HG02759 (cell line): ENCODE results near the gene KAT7.
A peak's percentile ranks its signal among the peaks of the same experiment; 100 is the strongest.

Source experiments
- ATAC-seq: cut with Tn5 transposase; IDR thresholded peaks from one replicate; pipeline ENCODE4 v1.9.1; 2021; ENCODE audit warnings: mild to moderate bottlenecking, moderate library complexity; ENCODE audit not compliant: unreplicated experiment

KAT7 gene

GRCh38 chr17:49760296-49760695 lies 28.2 kb upstream of the KAT7 start:
- ATAC-seq = no peak

DNA sequence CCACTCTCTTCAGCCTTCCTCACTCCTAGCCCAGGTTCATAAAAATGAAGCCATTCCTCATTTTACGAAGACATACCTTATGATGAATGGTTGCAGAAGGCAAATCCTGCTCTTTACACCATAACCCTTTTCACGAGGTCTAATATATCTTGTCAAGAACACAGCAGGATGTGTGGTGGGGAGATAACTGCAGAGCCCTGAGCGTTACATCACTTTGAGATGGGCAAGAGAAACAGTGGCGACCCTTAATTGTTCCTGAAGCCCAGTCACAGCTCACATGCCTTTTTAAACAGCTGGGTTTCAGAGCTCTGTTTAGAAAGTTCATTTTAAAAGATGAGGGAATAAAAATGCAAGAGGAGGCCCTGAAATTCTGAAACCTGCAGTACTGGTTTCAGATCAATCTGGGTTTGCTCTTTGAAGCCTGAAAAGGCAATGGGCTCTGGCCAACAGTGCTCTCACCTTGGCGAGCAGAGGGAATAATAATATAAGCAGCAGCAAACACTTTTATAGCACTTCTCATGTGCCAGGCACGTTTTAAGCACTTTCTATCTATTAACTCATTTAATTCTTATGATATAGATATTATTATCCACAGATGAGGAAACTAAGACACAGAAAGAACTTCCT lies 27.4 kb upstream of the KAT7 start:
- ATAC-seq = no peak

DNA sequence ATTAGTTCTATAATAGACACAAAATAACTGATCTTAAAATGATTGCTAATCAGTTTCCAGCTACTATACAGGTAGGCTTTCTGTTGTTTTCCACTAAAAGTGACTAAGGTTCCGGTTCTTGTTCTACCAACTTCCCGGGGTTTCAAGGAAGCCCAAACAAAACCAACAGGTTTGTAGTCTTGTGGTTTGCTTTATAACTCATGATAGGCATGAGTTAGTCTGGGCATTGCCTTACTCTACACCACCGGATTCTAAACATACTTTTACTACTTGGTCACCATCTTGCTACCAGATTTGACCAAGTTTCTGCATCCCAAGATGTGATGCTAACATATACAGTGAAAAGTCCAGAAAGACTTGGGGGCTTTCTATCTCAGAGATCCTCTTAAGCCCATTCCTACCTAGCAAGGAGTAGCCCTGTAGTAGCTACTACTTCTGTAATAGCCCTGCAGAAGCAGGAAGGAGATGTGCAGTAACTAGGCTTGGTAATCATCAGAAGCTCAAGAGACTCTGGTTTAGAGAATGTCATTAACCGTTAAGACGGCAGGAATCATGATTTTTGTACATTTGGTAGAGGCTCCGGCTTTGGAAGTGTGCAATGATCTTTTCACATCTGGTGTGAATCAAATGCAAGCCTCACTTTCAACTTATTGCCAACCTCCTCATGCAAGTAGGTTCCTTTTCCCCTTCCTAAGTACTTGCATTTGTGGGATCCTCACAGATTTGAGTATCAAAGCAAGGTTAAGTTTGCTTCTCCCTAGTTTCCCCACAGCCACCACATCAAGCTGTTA lies 26.1 kb upstream of the KAT7 start:
- ATAC-seq = no peak

DNA sequence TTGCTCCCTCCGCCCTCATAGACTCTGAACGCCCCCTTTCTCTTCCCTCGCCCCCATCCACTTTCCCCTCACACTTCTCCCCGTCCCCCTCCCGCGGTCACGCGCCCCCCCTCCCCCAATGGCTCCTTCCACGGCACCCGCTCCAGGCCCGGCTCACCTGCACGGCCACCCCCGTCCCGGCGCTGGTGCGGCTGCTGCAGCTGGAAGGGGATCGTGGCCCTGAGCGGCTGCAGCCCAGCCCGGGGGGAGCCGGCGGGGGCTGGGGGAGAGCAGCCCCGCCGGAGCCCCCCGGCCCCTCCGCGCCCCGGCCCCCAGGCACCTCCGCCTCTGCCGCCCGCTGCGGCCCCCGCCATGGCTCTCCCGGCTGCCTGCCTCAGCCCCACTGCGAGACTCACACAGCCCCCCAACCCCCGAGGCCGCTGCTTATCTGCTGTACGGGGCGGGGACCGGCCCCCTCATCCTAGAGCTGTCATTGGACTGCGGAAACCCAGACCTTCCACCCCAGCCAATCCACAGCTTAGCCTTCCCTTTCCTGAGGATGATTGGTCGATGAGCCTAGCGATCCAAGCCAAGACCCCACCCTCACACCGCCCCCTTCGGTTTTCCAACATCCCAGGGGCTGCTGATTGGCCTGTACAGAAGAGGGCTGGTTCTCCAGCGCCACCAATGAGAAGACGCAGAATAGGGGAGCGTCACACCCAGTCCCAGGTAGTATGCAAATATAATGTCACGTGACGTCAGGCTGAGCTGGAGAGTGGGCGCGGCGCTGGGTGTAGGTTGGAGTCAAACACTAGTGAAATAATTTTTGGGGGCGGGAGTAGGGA lies 24.5 kb upstream of the KAT7 start, which contains the start of gene FAM117A:
Gene FAM117A, minus strand, starts transcription at position 397 of the 824 bp plus-strand sequence. Its CDS starts 44 bp downstream, at position 353.
- ATAC-seq = peak; percentile 94

DNA sequence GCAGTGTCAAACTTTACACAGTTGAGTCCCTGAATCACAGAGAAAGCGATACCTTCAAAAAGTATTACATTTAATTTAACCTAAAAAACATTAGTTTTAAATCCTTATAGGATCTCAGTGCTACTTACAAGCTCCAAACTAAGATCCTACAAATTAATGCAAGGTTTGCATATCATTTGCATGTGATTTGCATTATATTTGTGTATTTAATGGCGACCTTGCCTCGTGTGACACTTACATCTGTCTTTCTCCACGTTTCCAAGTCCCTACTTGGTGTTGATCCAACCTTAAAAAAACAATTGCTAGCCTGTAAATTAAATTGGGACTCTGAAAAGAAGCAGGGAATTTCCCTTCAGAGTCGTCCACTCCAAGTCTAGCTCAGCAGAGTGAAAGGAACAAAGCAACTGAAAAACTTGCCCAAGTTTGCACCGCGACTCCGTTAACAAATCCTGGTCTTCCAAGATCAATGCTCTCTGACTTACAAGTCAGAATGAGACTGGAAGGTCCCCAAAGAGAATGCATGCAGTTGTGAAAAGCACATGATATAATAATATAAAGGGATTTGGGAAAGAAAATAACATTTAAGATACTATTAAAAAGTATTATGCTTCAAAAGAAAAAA lies 23.8 kb upstream of the KAT7 start:
- ATAC-seq = no peak

DNA sequence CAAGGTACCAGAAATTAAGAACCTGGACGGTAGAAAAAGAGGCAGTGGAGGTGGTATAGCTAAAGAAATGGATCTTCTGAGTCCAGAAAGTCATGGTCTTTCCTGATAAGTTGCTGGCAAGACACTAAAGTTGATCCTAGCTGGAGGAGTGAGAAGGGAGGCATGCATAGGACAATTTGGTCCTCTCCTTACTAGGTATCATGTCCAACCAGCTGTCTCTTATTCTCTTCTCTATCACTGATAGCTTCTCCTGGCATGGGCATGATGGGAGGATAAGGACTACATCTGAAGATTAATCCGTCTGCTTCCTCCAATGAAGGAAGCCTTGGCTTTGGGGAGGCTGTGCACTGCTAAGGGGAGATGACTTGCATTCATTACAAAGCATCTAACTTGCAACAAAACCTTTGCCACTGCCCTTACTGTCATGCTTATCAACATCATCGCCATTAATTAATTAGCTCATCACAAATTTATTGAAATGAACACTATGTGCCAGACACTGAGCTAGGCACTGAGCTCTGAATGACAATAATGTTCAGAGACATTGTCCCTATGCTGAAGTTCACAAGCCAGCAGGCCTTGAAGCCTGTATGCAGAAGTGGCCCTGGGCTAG lies 21.5 kb upstream of the KAT7 start:
- no peak for ATAC-seq

GRCh38 chr17:49775546-49776260 lies 12.8 kb upstream of the KAT7 start:
- ATAC-seq = no peak

- no peak for ATAC-seq
Observed at GRCh38 chr17:49776551-49777300, 11.8 kb upstream of the KAT7 start.

DNA sequence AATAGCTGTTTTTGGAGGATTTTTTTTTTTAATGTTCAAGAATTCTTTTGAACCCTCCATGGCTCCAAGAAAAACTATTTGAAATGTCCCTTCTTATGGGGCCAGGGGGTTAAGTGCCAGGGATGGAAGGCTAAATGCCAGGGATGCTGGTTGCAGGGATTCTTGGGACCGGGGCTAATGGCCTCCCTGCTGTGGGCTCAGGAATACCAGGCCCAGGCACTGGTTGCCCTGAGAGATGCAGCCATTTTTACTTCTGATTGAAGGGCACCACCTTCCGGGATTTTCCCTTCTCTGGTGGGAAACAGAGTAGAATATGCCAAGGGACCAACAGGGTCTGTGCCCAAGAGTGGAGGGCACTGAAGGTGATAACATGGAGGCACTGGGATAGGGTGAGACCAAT lies 10.9 kb upstream of the KAT7 start:
- ATAC-seq = no peak

GRCh38 chr17:49779156-49779738 lies 9.2 kb upstream of the KAT7 start:
- no peak for ATAC-seq

- ATAC-seq = no peak
Observed at GRCh38 chr17:49779739-49780231, 8.7 kb upstream of the KAT7 start.

- no peak for ATAC-seq
Observed at GRCh38 chr17:49783071-49783715, 5.3 kb upstream of the KAT7 start.

DNA sequence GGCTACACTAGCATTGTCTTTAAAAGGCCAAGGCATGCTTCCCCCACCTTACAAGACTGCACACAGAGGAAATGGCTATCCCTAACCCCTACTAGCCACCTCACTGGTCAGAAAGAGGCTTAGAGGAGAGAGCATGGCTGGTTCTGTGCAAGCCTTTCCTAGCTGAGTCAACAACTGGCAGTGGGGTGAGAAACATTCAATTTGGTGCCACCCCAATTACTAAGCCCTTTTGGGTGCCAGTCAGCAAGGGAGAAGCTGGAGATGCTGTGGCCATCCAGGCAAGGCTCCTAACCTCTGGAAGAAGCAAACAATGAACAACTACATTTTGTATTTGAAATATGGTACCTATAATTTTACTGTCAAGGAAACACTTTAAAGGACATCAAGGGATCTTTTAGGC lies 4.7 kb upstream of the KAT7 start:
- ATAC-seq = no peak

DNA sequence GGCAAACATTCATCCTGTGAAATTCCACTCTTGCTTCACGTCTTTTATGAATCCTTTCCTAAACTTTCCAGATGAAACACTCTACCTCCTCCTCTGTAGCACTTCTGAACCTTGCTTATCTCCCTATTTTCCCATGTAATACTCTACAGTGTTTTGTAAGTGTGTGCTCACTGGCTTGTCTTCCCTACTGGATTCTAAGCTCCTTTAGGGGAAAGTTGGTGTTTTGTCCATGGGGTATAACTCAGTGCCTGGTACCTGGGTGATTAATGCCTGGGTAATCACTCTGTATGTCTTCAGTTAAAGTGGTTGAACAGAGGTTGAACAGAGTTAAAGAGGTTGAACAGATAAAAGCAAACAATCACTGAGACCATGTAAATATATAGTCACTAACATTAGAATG lies 3.8 kb upstream of the KAT7 start:
- no peak for ATAC-seq

DNA sequence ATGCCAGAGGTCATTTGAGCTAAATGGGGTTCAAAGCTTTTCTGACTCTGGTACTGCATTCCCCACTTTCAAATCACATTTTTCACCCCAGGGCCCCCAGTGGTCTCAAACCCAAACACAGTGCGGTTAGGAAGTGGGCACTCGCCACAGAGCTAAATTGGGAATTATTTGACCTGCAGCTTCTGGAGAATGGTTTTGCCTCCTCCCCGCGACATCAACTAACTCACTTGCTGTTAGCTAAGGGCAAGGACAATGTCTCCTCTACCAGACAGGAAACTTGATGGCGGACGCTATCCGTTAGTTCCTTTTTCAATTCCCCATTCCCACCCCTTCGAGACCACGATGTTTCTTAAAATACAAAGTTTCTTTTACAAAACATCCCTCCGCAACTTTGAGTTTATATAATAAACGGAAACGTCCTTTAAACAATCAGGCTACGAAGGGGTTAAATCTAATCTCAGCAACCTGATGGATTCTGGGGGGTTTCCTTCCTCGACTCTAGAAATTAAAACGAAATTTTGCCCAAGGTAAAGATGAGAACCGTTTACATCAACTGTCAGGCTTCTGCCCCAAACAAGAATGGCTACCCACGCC lies 500 bp upstream of the KAT7 start:
- ATAC-seq = no peak

- ATAC-seq = no peak
Observed at GRCh38 chr17:49789243-49789578, 730 bp downstream of the KAT7 start.

DNA sequence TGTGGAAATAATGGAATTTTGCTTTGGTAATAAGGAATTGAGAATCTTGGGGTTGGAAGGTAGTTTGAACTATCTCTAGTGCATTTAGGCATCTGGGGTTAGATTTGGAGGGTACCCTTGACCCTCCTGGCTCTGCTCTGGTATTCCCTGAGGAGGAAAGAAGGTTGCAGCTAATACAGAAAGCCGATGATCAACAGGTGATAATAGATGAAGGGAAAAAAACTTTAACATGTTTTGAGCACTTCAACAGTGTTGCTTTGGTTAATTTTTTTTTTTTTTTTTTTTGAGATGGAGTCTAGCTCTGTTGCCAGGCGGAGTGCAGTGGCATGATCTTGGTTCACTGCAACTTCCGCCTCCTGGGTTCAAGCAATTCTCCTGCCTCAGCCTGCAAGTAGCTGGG lies 4.8 kb downstream of the KAT7 start:
- no peak for ATAC-seq

GRCh38 chr17:49795372-49795771 lies 6.9 kb downstream of the KAT7 start:
- no peak for ATAC-seq
